Measurements from ENCODE around the gene NWD2. TPM values are rescaled to one million over a fixed set of nuclear protein-coding genes. Genes with fewer than 3 reads are reported as not detected.

NWD2 gene
- total RNA-seq, 1 experiment from 2014 or later, result not detected

GRCh38 chr4:37453999-37454800 is 209.7 kb downstream of the NWD2 start:
- no peaks in the 10 kb centered on the region for H3K9me2 ChIP-seq (ENCODE audit: insufficient read depth)
- H3K4me2 ChIP-seq (ENCODE audit: low read length), result no peak overlapping the region
- ChIA-PET POLR2A (no interaction called here), RAD21 (ENCODE audit: low non-redundant PET in 1 of 2, low total read pairs in 2 of 2, uncharacterized antibody in 2 of 2, unreplicated experiment in 2 of 2) (no interaction called here), CTCF (interaction anchor here (1.5 to 1.8 kb wide), 3 partner anchors 20 to 340 kb away, joined by 4 to 10 read pairs (median 8); no protein-coding TSS in a partner anchor)
- no peaks in the 10 kb centered on the region for H3K36me3 ChIP-seq (ENCODE audit: control insufficient read depth in 1 of 2, insufficient read depth in 2 of 2, low read length in 2 of 2)
- no peaks in the 10 kb centered on the region for H3K79me2 ChIP-seq (ENCODE audit: insufficient read depth, low read length)
- intact Hi-C loops (cut with micrococcal nuclease), result loop anchor here (1.0 to 5.0 kb wide), 3 partner anchors 112 to 583 kb away; no protein-coding TSS in a partner anchor
- H3K4me3 ChIP-seq (replicated peaks in 1 of 2; ENCODE audit: low read depth in 1 of 2, low read length in 2 of 2), result no peak overlapping the region
- no peaks in the 10 kb centered on the region for H3K27me3 ChIP-seq (ENCODE audit: insufficient read depth, low read length)
- no peaks in the 10 kb centered on the region for H4K20me1 ChIP-seq (ENCODE audit: insufficient read depth)
- no peaks in the 10 kb centered on the region for H3K9me3 ChIP-seq (ENCODE audit: control insufficient read depth in 1 of 2, insufficient read depth in 1 of 2, low read depth in 1 of 2, low read length in 2 of 2)
- no peak overlapping the region for H2AFZ ChIP-seq (ENCODE audit: low read depth, low read length, poor library complexity, severe bottlenecking)
- ATAC-seq, result no peak
- H3K4me1 ChIP-seq (ENCODE audit: control insufficient read depth in 1 of 2, insufficient read depth in 2 of 2, low read length in 2 of 2), result no peaks in the 10 kb centered on the region
- TF ChIP-seq REST (IDR thresholded peaks at IDR 0.05; ENCODE audit: low read depth), result no peak
- no peak for TF ChIP-seq SIN3A (IDR thresholded peaks at IDR 0.05; ENCODE audit: low read depth)
- TF ChIP-seq TCF7L2 (IDR thresholded peaks at IDR 0.05; ENCODE audit: borderline replicate concordance, extremely low read depth, insufficient read depth, insufficient read length), result no peak
- TF ChIP-seq MAX (IDR thresholded peaks at IDR 0.05), result no peak
- no peak for TF ChIP-seq ZNF274 (IDR thresholded peaks at IDR 0.05; ENCODE audit: low read depth, low read length)
- no peak for TF ChIP-seq ZBTB33 (IDR thresholded peaks at IDR 0.05; ENCODE audit: extremely low read depth, insufficient replicate concordance, low read length)
- TF ChIP-seq EZH2 (IDR thresholded peaks at IDR 0.05), result no peak
- TF ChIP-seq ZFX (IDR thresholded peaks at IDR 0.05), result no peak
- TF ChIP-seq CEBPB (IDR thresholded peaks at IDR 0.05; ENCODE audit: low read depth), result no peak
- no peak for TF ChIP-seq POLR2AphosphoS5 (IDR thresholded peaks at IDR 0.05; ENCODE audit: low read depth, low read length)
- TF ChIP-seq CTCF (IDR thresholded peaks at IDR 0.05 in 2 of 3, conservative IDR thresholded peaks at IDR 0.05 in 1 of 3; ENCODE audit: borderline replicate concordance in 1 of 3, insufficient read depth in 1 of 3, low read depth in 2 of 3, low read length in 2 of 3), result no peak
- TF ChIP-seq FOSL1 (IDR thresholded peaks at IDR 0.05; ENCODE audit: low read depth), result no peak
- no peak for TF ChIP-seq ELF1 (IDR thresholded peaks at IDR 0.05; ENCODE audit: borderline replicate concordance, low read depth)
- TF ChIP-seq SP1 (IDR thresholded peaks at IDR 0.05; ENCODE audit: low read depth), result no peak
- no peak for TF ChIP-seq SRF (IDR thresholded peaks at IDR 0.05; ENCODE audit: low read depth)
- no peak for TF ChIP-seq RAD21 (IDR thresholded peaks at IDR 0.05; ENCODE audit: low read depth)
- TF ChIP-seq JUND (IDR thresholded peaks at IDR 0.05), result no peak
- no peak for TF ChIP-seq EZH2phosphoT487 (IDR thresholded peaks at IDR 0.05; ENCODE audit: borderline replicate concordance)
- no peak for TF ChIP-seq CBX3 (IDR thresholded peaks at IDR 0.05; ENCODE audit: low read depth)
- no TSS peak for BruUV-seq (replicated peaks)
- DNase-seq (ENCODE audit: low read depth, low spot score), result no peak
- H3K27ac ChIP-seq (ENCODE audit: low read depth, low read length), result no peak overlapping the region
- H3K9ac ChIP-seq (ENCODE audit: low read length), result no peak overlapping the region

All from HCT116 (cell line).